ENCODE data around the gene THEMIS.

THEMIS gene

DNA sequence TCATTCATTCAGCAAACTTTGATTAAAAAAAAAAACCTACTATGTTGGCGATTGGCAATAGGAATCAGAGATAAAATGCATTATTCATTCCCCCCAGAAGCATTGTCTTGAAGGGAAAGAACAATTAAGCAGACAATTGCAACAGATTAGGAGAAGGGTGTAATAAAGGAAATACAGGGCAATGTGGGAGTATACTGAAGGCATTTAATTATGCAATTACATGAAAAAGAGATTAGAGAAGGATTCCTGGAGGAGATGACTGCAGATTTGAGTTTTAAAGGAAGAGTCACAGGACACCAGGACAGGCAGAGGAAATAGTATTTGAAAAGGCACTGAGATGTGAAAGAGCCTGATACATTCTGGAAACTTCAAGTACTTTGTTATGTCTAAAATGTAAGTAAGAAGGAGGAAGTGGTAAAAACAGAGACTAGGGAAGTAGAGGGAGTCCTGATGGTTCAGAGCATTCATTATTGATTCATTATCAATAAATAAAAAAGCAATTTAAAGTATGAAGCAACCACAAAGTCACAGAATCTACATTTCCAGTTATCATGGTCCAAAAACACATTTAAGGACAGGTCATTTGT is 43.7 kb downstream of the THEMIS start:
- DNase-seq = no peak

DNA sequence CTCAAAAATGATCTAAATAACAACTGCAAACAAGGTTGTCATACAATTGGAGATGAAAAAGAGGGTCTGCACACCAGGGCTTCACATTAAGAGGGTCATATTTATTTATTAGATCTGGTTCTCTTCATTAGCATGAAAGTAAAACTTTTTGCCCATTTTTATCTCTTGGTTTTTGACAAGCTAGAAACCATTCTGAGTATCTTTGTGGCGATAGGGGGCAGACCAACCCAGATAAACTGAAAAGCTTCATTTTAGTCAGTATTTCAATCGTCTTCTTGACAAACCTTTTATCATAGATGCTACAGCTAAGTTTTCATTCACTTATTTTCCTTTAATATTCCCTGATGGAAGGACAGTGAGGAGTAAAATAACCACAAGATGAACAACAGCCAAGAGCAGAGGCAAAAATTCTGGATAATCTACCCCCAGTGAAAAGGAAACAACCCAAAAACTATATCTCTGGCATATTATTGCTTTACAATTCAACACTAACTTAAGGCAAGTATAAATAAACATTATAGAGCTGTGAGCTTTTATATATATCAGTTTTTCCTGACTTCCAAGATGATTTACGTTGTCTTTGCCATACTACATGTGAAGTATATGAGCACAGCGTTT is 45.2 kb downstream of the THEMIS start:
- no peak for DNase-seq

DNA sequence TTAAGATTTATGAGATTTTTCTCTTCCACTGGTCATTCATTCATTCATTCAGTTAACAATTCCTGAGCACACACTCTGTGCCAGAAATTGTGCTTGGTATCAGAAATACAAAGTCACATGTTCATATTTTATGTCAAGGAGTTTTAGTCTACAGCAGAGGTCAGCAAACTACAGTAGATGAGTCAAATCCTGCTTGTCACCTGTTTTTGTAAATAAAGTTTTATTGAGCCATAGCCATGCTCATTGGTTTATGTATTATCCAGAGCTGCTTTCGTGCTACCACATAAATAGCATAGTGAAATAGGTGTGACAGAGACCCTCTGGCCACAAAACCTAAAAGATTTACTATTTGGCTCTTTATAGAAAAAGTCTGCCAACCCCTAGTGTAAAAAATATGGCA is 46.8 kb downstream of the THEMIS start:
- DNase-seq = no peak

DNA sequence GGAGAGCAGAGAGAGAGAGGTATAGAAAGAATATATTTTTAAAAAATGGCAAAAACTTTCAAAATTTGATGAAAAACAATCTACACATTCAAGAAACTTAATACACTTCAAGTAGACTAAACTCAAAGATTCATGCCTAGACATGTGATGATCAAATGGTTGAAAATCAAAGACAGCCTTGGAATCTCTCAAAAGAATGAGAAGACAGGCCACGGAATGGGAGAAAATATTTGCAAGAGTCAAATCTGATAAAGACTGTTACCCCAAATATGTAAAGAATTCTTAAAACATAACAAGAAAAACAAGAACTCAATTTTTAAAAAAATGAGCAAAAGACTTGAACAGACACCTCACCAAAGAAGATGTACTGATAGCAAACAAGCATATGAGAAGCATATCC is 49.7 kb downstream of the THEMIS start:
- no peak for DNase-seq

DNA sequence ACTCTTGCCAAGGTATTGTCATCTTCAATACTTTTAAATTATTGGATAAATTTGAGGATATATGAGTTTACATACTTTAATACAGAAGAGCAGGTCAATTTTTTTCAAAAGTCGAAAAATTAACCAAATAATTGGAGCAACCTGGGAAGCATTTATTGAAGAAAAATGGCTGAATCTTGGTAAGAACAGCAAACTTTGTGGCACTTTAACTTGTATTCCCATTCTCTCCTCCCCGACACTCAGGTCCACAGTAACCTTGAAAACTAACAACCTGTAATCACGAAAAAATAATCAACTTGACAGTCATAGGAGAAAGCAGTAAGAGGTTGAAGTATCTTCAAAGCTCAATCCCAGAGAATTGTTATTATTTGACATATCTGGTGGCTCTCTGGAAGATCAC is 55.6 kb downstream of the THEMIS start:
- DNase-seq = no peak

DNA sequence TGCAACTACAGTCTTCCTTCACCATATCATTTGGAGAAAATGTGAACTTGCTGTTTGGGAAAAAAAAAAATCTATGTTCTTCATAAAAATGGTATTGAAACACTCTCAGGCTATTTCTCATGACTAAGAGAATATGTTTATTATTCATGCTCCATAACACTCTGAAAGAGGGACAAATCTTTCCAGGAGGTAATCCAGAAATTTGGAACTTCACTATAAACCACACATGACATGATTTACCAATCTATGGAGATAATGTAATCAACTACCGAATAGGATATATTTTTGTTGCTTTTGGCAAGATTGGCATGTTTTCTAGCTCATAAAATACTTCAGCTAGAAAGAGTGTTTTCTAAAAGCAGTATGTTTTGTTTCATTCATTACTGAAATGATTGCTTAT is 56.3 kb downstream of the THEMIS start:
- no peak for DNase-seq

DNA sequence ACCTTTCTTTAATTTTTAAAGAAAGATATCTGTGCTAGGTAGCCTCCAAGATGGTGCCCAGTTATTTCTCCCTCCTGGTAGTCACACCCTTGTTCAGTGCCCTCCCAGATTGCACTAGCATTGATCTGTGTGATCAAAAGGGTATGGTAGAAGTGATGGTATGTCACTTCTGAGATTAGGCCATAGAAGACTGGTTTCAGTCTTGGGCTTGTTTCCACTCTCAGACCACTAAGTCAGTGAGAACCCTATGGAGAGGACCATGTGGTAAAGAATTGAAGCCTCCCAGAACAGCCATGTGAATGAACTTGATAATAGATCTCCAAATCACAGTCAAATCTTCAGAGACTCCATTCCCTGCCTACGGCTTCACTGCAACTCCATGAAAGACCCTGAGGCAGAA is 57.3 kb downstream of the THEMIS start:
- DNase-seq = no peak

DNA sequence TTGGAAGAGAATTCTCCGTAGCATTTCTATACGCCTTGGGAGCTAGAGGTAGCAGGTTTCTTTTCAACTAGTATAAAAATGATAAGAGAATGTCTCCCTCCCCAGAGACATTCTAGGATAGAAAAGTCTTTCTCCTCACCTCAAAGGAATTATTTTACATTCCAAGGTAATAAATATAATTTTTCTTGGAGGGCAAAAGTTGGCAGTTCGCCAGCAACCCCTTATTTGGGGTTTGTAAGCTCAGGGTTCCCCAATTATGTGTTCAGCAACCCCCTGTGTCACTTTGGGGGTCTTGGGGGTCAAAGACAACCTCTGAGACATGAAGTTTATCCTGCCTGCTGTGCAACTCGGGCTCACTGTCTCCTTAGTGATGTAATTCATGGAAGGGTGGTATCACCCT is 58.3 kb downstream of the THEMIS start:
- no peak for DNase-seq

DNA sequence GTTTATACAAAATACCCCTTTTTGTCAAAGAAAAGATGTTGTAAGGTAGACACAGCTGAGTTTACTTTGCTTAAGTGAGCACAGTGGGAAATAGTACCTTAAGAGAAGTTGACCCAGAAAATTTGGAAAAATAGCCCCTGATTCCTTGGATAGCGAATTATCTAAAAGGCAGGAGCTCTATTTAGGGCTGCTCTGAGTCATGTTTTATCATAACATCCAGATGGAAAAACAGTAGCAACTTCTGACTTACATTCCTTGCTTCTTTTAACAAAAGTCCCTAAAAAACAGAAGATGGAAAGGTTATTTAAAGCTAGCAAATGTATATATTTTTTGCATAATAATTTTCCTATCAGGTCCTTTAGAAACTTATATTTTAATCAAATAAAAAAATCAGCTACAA is 59.0 kb downstream of the THEMIS start:
- DNase-seq = no peak

DNA sequence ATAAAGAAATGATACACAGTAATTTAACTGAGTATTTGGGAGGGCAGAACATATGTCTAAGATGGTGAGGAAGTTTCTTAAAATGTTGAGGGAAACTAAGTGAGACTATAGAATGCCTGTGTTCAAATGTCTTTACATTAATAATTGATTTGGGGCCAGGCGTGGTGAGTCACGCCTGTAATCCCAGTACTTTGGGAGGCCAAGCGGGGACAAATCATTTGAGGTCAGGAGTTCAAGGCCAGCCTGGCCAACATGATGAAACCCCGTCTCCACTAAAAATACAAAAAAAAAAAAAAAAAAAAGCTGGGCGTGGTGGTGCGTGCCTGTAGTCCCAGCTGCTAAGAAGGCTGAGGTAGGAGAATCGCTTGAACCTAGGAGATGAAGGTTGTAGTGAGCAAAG is 66.7 kb downstream of the THEMIS start:
- DNase-seq = no peak

DNA sequence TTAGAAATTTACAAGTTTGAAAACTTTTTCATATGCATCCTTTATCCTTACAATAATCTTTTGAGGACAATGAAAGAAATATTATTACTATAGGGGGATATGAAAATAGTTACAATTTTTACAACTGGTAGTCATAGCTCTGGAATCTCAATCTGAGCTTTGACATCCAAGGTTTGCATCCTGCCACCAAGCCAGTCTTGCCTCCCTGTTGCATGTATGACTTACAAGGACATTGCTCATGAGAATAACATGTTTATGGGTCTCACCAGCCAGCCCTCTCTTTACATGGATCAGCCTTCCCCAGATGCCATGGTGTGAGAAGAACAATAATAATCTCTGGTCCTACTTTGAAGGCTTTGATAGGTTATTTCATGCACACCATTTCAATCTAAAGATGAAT is 67.5 kb downstream of the THEMIS start:
- no peak for DNase-seq

DNA sequence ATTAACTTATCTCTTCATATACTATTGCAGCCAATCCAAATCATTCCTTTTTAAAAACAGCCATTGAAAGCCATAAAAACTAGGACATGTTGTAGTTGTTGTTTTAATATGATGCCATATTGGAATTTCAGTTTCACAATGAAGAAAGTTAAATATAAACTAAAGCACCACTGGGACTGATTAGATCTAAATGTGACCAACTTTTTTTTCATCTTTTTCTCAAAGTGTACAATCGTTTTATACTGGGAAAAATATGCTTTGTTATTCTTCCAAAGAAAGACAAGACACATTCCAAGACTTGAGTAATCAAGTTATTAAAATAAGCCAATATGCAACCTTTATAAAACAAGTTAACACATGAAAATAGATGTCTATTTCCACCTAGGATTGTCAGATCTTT is 68.5 kb downstream of the THEMIS start:
- DNase-seq = no peak

DNA sequence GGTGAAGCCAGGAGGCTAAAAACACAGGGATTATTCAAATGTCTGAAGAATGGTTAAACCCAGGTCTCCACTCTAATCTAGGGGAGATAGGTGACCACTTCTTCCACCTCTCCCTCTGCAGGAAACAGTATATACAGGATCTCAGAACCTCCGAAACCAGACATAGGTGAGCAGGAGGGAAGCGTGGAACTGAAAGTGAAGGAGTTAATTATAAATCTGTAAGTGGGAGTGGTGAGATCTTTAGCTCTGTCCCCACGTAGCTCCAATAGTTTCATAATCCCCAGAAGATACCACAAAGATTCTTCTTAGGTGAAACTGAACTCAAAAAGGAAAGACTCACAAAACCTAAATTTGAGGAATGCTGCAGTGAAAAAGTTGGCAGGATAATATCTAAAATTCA is 76.8 kb downstream of the THEMIS start:
- no peak for DNase-seq

DNA sequence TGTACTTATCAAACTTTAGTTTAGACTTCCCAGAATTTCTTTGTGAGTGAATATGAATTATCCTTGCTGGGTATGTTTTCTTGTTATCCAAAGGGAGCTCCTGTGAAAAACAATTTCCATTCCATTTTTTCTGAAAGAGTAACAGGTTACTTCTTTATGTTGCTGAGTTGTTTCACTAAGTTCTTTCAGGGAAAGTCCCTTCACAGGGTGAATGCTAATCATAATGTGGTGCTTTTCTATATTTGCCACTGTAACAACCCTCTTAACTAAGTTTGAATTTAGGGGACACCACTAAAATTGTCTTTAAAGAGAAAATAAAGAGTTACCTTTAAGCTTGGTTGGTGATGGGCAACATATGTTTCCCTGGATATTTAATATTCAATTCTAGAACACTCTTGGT is 79.4 kb downstream of the THEMIS start:
- DNase-seq = no peak

DNA sequence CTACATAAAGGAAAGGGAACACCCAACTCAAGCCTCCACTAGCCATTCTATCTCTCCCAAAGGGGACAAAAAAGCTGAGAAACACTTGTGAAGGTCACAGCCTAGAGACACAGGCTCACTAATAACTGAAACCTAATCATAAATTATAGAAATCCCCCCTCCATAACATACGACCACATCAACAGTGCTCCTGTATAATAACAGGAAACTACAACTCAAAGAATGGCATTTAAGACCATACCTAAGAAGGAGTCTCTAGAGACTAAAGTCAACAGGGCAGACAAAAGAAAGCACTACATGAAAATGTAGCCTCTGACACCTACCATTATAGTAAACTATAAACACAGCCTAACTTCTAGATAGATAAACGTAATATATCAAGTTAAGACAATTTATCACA is 82.7 kb downstream of the THEMIS start:
- DNase-seq = no peak

DNA sequence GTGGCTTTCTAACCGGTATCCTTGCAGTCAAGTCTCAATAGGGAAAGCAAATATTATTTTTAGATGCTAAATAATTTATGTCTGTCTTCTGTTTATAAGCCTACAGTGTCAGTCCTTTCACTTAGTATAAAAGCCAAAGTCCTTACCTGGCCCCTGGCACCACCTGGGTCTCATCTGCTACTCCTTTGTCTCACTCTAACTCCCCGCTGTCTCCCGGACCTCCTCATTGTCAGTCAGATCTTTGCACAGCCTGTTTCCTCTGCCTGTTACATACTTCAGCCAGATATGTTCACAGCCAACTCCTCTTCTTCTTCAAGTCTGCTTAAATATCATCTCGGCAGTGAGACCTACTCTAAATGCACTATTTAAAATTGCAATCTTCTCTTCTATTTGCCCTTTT is 84.2 kb downstream of the THEMIS start:
- DNase-seq = no peak

DNA sequence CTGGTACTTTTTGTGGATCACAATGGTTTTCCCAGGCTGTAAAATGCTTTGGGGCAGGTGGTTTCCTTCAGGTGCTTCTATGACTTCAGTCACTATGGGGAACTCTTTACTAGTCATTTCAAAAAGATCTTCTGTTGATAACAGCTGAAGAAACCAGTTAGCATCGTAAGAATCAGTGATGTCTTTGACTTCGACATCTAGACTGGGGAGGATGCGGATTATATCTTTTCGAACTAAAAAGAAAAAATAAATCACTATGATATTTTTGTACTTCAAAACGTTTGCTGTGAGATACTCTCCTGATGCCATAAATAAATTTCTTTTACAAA is 87.2 kb downstream of the THEMIS start:
- no peak for DNase-seq

DNA sequence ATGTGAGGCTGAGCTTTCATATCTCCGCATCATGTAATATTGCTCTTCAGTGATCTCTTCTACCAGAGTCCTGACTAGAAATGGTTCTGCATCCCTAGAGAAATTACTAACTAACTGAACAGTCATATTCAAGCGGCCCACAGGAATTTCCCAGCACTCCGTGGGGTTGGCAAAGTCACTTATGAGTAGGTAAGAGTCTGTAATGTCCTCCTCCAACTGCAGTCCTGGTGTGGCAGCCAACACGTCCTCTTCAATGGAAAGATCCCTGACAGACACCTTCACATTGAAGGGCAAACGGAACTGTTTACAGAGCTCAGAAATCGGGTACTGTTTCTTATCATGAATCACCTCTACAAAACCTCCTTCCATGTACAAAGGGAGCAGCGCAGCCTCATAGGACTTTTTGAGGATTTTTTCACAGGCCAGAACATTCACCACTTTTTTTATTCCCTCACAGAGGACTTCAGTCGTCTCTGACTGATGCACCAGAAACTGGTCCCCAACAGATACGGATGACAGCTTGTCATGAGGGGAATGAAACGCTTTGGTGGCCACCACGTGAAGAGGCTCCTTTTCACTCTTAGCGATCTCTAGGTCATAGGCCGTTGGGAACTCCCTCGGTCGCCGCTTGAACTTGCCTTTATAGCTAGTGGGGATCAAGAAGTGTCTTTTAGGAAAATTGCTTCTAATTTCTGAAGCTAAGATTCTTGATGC is 87.7 kb downstream of the THEMIS start:
- no peak for DNase-seq

DNA sequence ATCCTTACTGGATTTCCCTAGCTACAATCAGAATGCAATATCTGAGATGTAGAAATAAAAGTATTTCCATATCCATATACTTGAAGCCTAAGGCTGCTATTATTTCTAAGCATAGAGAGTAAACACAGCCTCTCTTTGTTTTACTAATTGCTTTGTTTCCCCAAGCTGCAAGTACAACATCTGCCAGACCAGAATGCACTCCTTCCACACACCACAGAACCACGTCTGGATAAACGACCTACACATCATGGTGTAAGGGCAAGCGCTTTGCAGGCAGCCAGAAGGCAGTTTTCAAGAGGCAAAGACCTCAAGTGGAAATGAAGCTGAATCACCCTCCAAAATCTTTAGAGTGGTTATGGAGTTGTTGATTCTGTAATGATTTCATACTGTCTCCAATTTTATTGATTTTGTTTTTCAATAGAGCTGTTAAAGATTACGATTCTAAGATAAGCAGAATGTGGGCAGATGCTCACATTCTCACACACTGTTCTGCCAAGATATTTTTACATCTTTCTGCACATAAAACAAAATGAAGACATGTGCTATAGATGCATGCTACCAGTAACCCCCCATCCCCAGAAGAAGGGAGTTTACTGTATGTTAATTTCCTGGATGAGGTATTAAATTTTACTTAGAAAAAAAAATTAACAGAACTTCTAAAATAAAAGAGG is 88.8 kb downstream of the THEMIS start:
- no peak for DNase-seq

DNA sequence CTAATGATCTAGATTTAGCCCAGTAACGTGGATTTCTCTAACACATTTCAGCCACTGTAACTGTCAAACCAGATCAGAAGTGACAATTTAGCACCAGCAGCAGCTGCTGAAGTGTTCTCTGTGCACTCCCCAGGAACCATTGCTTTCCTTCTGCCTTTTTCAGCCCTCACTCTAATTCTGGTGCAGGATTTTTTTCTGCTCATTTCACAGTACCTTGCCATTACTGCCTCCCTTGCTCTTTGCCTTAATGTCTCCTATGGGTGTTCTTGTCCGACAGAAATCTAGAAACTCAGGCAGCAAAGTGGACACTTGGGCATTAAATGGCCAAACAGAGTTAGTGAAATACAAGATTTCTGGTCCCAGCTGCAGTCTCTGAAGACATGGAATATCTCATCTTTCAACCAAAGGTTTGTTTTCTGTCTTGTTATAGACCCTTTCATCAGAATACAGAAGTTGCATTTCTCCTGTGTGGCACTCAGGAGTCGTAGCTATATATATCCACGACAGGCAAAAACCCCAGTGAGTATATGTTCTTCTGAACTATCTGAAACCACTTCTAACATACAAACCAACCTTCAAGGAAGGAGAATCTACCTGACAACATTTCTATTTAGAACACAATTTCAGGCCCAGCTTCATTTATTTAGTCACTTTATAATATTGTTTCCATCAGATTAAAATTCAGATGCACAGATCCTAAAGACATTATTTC is 92.9 kb downstream of the THEMIS start:
- DNase-seq = no peak

DNA sequence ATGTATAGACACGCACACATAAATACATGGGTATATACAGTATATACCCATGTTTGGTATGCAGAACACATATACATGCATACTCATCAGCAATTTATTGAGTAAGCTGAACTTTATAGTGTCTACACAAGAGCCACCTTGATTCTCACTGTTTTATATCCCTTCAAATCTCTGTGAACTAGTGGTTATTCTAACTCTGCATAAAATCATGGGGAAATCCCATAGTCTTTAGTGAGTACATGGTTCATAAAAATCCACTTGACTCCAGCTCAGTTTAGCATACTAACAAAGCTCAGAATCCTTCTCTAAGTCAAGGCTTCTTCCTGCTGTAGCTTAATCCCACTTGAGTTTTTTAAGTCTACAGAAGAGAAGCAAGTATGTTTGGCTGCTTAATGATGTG is 104.1 kb downstream of the THEMIS start:
- no peak for DNase-seq

DNA sequence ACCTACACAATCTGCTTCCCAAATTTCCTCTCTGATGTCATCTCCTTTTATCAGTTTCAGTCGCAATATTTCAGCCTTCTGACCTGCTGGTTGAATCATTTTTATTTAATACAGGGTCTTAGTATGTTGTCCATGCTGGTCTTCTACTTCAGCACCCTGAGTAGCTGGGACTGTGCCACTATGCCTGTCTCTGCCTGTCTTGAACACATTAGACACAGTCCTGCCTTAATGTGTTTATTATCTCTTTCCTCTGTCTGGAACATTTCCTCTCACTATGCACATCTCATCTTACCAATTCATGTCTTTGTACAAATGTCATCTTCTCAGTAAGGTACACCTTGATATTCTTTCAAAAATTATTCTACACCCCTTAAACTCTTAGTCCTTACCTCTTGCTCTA is 106.5 kb downstream of the THEMIS start:
- DNase-seq = no peak

DNA sequence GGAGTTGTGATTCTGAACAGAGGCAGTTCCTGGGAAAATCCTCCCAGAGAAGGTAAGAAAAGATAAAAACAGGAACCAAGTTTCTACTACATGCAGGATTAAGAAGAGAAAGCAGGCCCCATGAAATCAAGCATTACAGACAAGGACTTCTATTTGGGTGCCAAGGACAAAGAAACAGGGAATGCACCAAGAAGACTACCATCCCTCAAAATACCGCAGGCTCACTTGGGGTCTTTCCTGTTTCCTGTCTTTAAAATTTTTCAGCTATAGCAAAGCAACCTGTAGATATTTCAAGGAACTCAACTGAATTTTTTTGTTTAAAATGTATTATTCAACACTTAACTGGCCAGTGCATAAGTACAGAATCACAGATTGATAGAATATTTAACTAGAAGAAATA is 107.5 kb downstream of the THEMIS start:
- no peak for DNase-seq

DNA sequence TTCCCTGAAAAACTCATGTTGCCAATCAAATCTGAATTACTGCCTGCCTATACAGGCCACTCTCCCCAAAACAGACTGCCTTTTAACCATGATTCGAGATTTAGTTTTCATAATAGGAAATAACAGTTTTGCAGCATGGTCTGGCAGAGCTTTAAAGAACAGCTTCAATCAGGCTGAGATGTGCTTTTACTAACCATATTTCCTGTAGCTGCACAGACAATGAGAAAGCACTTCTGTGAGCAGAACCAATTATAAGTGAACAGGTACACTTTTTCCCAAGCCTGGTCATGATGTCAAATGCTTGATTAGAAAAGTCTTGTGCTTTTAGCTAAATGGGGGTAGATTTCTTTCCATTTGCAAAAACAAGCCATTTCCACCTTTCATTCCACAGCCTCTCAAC is 108.2 kb downstream of the THEMIS start:
- DNase-seq = no peak
